Measurements from ENCODE around the gene MYLK. TPM values are rescaled to one million over a fixed set of nuclear protein-coding genes. Genes with fewer than 3 reads are reported as not detected.
A peak's percentile ranks its signal among the peaks of the same experiment; 100 is the strongest.

MYLK gene
- polyA plus RNA-seq, 1 donor (not counting 4 experiments of a cell fraction or from before 2014, with no cell fraction given), result 7.8 TPM

GRCh38 chr3:123633530-123633929, 250.6 kb downstream of the MYLK start:
- Histone ChIP-seq H2AFZ (ENCODE audit: control insufficient read depth, low read length) (no peak overlapping the region), H3K4me2 (ENCODE audit: control insufficient read depth, extremely low read depth, insufficient read depth, low read depth, low read length) (no peak overlapping the region), H4K20me1 (ENCODE audit: control insufficient read depth, extremely low read depth, insufficient read depth, low read length) (no peaks in the 10 kb centered on the region), H3K9me1 (ENCODE audit: control insufficient read depth, extremely low read depth, insufficient read depth, low read length) (no peaks in the 10 kb centered on the region), H3K9me3 (ENCODE audit: control insufficient read depth, low read depth, low read length) (no peaks in the 10 kb centered on the region), H3K27ac (ENCODE audit: control insufficient read depth, insufficient read depth, low read length) (no peak overlapping the region), H3K27me3 (ENCODE audit: control insufficient read depth, extremely low read depth, insufficient read depth, low read length) (no peaks in the 10 kb centered on the region), H3K4me3 (ENCODE audit: control insufficient read depth in 2 of 3, extremely low read depth in 1 of 3, insufficient read depth in 2 of 3, low read depth in 1 of 3, low read length in 3 of 3) (no peak overlapping the region), H3K79me2 (ENCODE audit: control insufficient read depth, insufficient read depth, low read length) (no peaks in the 10 kb centered on the region), H3K36me3 (ENCODE audit: control insufficient read depth in 2 of 2, extremely low read depth in 1 of 2, insufficient read depth in 2 of 2, low read length in 2 of 2) (peaks cover 0 to 2% of the 10 kb centered on the region in 2 experiments), H3K4me1 (ENCODE audit: control insufficient read depth, extremely low read depth, insufficient read depth, low read length) (peaks cover 17% of the 10 kb centered on the region), H3K9ac (ENCODE audit: control insufficient read depth, extremely low read depth, insufficient read depth, low read length) (no peak overlapping the region)
- FAIRE-seq (no peak), DNase-seq (ENCODE audit: low read depth, low spot score) (no peak)
- TF ChIP-seq EZH2 (IDR thresholded peaks at IDR 0.05; ENCODE audit: low read length), result no peak
- TF ChIP-seq CTCF (optimal IDR thresholded peaks at IDR 0.05 in 1 of 3, IDR thresholded peaks at IDR 0.05 in 1 of 3, conservative IDR thresholded peaks at IDR 0.05 in 1 of 3; ENCODE audit: extremely low read depth in 1 of 3, insufficient read depth in 2 of 3, low read length in 3 of 3), result no peak
- dilution Hi-C loops (cut with MboI; ENCODE audit: extremely low pct_ligation_motif_present, low sequenced_read_pairs), result no loop called here

- Histone ChIP-seq H4K20me1 (ENCODE audit: control insufficient read depth, extremely low read depth, insufficient read depth, low read length) (no peaks in the 10 kb centered on the region), H3K9me3 (ENCODE audit: control insufficient read depth, low read depth, low read length) (no peaks in the 10 kb centered on the region), H3K79me2 (ENCODE audit: control insufficient read depth, insufficient read depth, low read length) (no peaks in the 10 kb centered on the region), H3K9ac (ENCODE audit: control insufficient read depth, extremely low read depth, insufficient read depth, low read length) (no peak overlapping the region), H3K4me2 (ENCODE audit: control insufficient read depth, extremely low read depth, insufficient read depth, low read depth, low read length) (no peak overlapping the region), H3K27me3 (ENCODE audit: control insufficient read depth, extremely low read depth, insufficient read depth, low read length) (no peaks in the 10 kb centered on the region), H3K4me1 (ENCODE audit: control insufficient read depth, extremely low read depth, insufficient read depth, low read length) (peaks cover 17% of the 10 kb centered on the region), H3K36me3 (ENCODE audit: control insufficient read depth in 2 of 2, extremely low read depth in 1 of 2, insufficient read depth in 2 of 2, low read length in 2 of 2) (peaks cover 0 to 2% of the 10 kb centered on the region in 2 experiments), H3K4me3 (ENCODE audit: control insufficient read depth in 2 of 3, extremely low read depth in 1 of 3, insufficient read depth in 2 of 3, low read depth in 1 of 3, low read length in 3 of 3) (no peak overlapping the region), H3K27ac (ENCODE audit: control insufficient read depth, insufficient read depth, low read length) (no peak overlapping the region), H2AFZ (ENCODE audit: control insufficient read depth, low read length) (no peak overlapping the region), H3K9me1 (ENCODE audit: control insufficient read depth, extremely low read depth, insufficient read depth, low read length) (no peaks in the 10 kb centered on the region)
- dilution Hi-C loops (cut with MboI; ENCODE audit: extremely low pct_ligation_motif_present, low sequenced_read_pairs), result no loop called here
- no peak for TF ChIP-seq CTCF (optimal IDR thresholded peaks at IDR 0.05 in 1 of 3, IDR thresholded peaks at IDR 0.05 in 1 of 3, conservative IDR thresholded peaks at IDR 0.05 in 1 of 3; ENCODE audit: extremely low read depth in 1 of 3, insufficient read depth in 2 of 3, low read length in 3 of 3)
- TF ChIP-seq EZH2 (IDR thresholded peaks at IDR 0.05; ENCODE audit: low read length), result no peak
- no peak for DNase-seq (ENCODE audit: low read depth, low spot score)
- FAIRE-seq, result peak; percentile 17
These were observed 251.9 kb downstream of the MYLK start for GRCh38 chr3:123632161-123632655.

Measured in keratinocyte (primary cell).